Karpas-422 (cell line): ENCODE results near the gene BNC2. TPM values are rescaled to one million over a fixed set of nuclear protein-coding genes. Genes with fewer than 3 reads are reported as not detected.

Source experiments
- DNase-seq: peaks from one replicate; pipeline ENCODE4 v3.0.0-alpha.2; 2015
- H2AFZ ChIP-seq: fragments of 200-600 bp; sonication (generic); 2 replicates; pipeline ENCODE4 v1.6.1; 2014; ENCODE audit warnings: antibody characterized with exemption, low read length, mixed read lengths
- H3K27ac ChIP-seq: fragments of 200-600 bp; sonication (generic); 2 replicates; pipeline ENCODE4 v1.5.1; 2014; ENCODE audit warnings: mild to moderate bottlenecking, low read length, moderate library complexity
- H3K27me3 ChIP-seq: fragments of 200-600 bp; sonication (generic); 2 replicates; pipeline ENCODE4 v1.6.1; 2014; ENCODE audit warnings: low read length, mixed read lengths
- H3K36me3 ChIP-seq: fragments of 200-600 bp; sonication (generic); 2 replicates; pipeline ENCODE4 v1.6.1; 2014; ENCODE audit warnings: low read length, mixed read lengths; ENCODE audit not compliant: insufficient read depth
- H3K4me1 ChIP-seq: fragments of 200-600 bp; sonication (generic); 2 replicates; pipeline ENCODE4 v1.6.1; 2014; ENCODE audit warnings: mild to moderate bottlenecking, low read length, mixed read lengths
- H3K4me2 ChIP-seq: fragments of 200-600 bp; sonication (generic); 2 replicates; pipeline ENCODE4 v1.6.1; 2014; ENCODE audit warnings: low read length, low read depth, mild to moderate bottlenecking; ENCODE audit not compliant: poor library complexity, severe bottlenecking
- H3K4me3 ChIP-seq: fragments of 200-600 bp; sonication (generic); 2 replicates; pipeline ENCODE4 v1.5.1; 2014; ENCODE audit warnings: mild to moderate bottlenecking, antibody characterized with exemption, low read length, mixed read lengths
- H3K79me2 ChIP-seq: fragments of 200-600 bp; sonication (generic); 2 replicates; pipeline ENCODE4 v1.6.1; 2014; ENCODE audit warnings: mild to moderate bottlenecking, low read length, mixed read lengths
- H3K9ac ChIP-seq: fragments of 200-600 bp; sonication (generic); 2 replicates; pipeline ENCODE4 v1.6.0; 2014; ENCODE audit warnings: low read length
- H3K9me2 ChIP-seq: fragments of 200-600 bp; sonication (generic), shearing (Covaris generic); replicated peaks from 2 replicates; pipeline ENCODE4 v1.6.0; 2014; ENCODE audit warnings: mild to moderate bottlenecking, low read length, moderate library complexity; ENCODE audit not compliant: insufficient read depth
- H3K9me3 ChIP-seq: fragments of 300-700, 200-600 bp; sonication (generic); 2 replicates; pipeline ENCODE4 v1.6.1; 2014; ENCODE audit warnings: low read length, mixed read lengths
- H4K20me1 ChIP-seq: fragments of 200-600 bp; sonication (generic); 2 replicates; pipeline ENCODE4 v1.6.1; 2014; ENCODE audit warnings: mild to moderate bottlenecking, antibody characterized with exemption, low read length, low read depth; ENCODE audit not compliant: insufficient read depth
- total RNA-seq: library from RNA; depleted of rRNA; stranded (reverse); fragments of >200 nt; shearing (Covaris generic); gene quantifications from 2 replicates; pipeline ENCODE4 v1.2.3, GENCODE V29; 2014; ENCODE audit warnings: low replicate concordance

BNC2 gene
- total RNA-seq, 1 experiment from 2014 or later, result not detected

GRCh38 chr9:16651446-16651964 is 219.0 kb downstream of the BNC2 start:
- no peaks in the 10 kb centered on the region for H3K36me3 ChIP-seq
- H3K4me1 ChIP-seq, result no peaks in the 10 kb centered on the region

GRCh38 chr9:16645970-16646369 is 224.5 kb downstream of the BNC2 start:
- H3K9me2 ChIP-seq, result no peaks in the 10 kb centered on the region
- no peak overlapping the region for H3K4me3 ChIP-seq
- no peak for DNase-seq

More at GRCh38 chr9:16651446-16651964, 219.0 kb downstream of the BNC2 start:
- no peak overlapping the region for H3K9ac ChIP-seq
- no peaks in the 10 kb centered on the region for H3K27me3 ChIP-seq
- H3K4me3 ChIP-seq, result no peak overlapping the region
- no peaks in the 10 kb centered on the region for H4K20me1 ChIP-seq
- H3K9me3 ChIP-seq, result no peaks in the 10 kb centered on the region
- DNase-seq, result no peak
- H3K79me2 ChIP-seq, result no peaks in the 10 kb centered on the region
- H3K4me2 ChIP-seq, result no peak overlapping the region
- no peaks in the 10 kb centered on the region for H3K9me2 ChIP-seq
- no peak overlapping the region for H2AFZ ChIP-seq
- H3K27ac ChIP-seq, result no peak overlapping the region

GRCh38 chr9:16642421-16643109 is 227.9 kb downstream of the BNC2 start:
- Histone ChIP-seq H3K27me3 (no peaks in the 10 kb centered on the region), H3K4me1 (no peaks in the 10 kb centered on the region), H3K36me3 (no peaks in the 10 kb centered on the region), H4K20me1 (no peaks in the 10 kb centered on the region), H3K9me3 (no peaks in the 10 kb centered on the region), H3K9me2 (no peaks in the 10 kb centered on the region), H2AFZ (no peak overlapping the region), H3K4me3 (no peak overlapping the region), H3K27ac (no peak overlapping the region), H3K4me2 (no peak overlapping the region), H3K9ac (no peak overlapping the region), H3K79me2 (no peaks in the 10 kb centered on the region)
- DNase-seq, result no peak

More at GRCh38 chr9:16645970-16646369, 224.5 kb downstream of the BNC2 start:
- no peak overlapping the region for H3K9ac ChIP-seq
- H3K4me2 ChIP-seq, result no peak overlapping the region
- H3K27me3 ChIP-seq, result no peaks in the 10 kb centered on the region
- no peaks in the 10 kb centered on the region for H3K79me2 ChIP-seq
- H2AFZ ChIP-seq, result no peak overlapping the region
- no peaks in the 10 kb centered on the region for H3K4me1 ChIP-seq
- H3K36me3 ChIP-seq, result no peaks in the 10 kb centered on the region
- no peaks in the 10 kb centered on the region for H3K9me3 ChIP-seq
- no peaks in the 10 kb centered on the region for H4K20me1 ChIP-seq
- no peak overlapping the region for H3K27ac ChIP-seq

- Histone ChIP-seq H4K20me1 (no peaks in the 10 kb centered on the region), H3K4me3 (no peak overlapping the region), H3K27me3 (no peaks in the 10 kb centered on the region), H3K79me2 (no peaks in the 10 kb centered on the region), H3K36me3 (no peaks in the 10 kb centered on the region), H3K9me3 (no peaks in the 10 kb centered on the region), H3K9me2 (no peaks in the 10 kb centered on the region), H2AFZ (no peak overlapping the region), H3K4me2 (no peak overlapping the region), H3K27ac (no peak overlapping the region), H3K9ac (no peak overlapping the region), H3K4me1 (no peaks in the 10 kb centered on the region)
- no peak for DNase-seq
Measured at GRCh38 chr9:16640649-16641048, 229.8 kb downstream of the BNC2 start.

- Histone ChIP-seq H2AFZ (no peak overlapping the region), H3K4me2 (no peak overlapping the region), H3K4me3 (no peak overlapping the region), H3K9me2 (no peaks in the 10 kb centered on the region), H3K4me1 (no peaks in the 10 kb centered on the region), H3K9ac (no peak overlapping the region), H3K27ac (no peak overlapping the region), H3K27me3 (no peaks in the 10 kb centered on the region), H3K36me3 (no peaks in the 10 kb centered on the region), H4K20me1 (no peaks in the 10 kb centered on the region), H3K9me3 (no peaks in the 10 kb centered on the region), H3K79me2 (no peaks in the 10 kb centered on the region)
- no peak for DNase-seq
Measured at GRCh38 chr9:16639644-16640043, 230.8 kb downstream of the BNC2 start.

- DNase-seq, result no peak
- no peaks in the 10 kb centered on the region for H3K27me3 ChIP-seq
- no peak overlapping the region for H3K27ac ChIP-seq
- H3K36me3 ChIP-seq, result no peaks in the 10 kb centered on the region
- no peaks in the 10 kb centered on the region for H3K4me1 ChIP-seq
- H3K9me2 ChIP-seq, result no peaks in the 10 kb centered on the region
- no peak overlapping the region for H3K9ac ChIP-seq
- H3K79me2 ChIP-seq, result no peaks in the 10 kb centered on the region
- H3K9me3 ChIP-seq, result no peaks in the 10 kb centered on the region
- no peak overlapping the region for H3K4me3 ChIP-seq
- H2AFZ ChIP-seq, result no peak overlapping the region
- no peaks in the 10 kb centered on the region for H4K20me1 ChIP-seq
- H3K4me2 ChIP-seq, result no peak overlapping the region
Measured at GRCh38 chr9:16637911-16638310, 232.6 kb downstream of the BNC2 start.

- no peak overlapping the region for H3K9ac ChIP-seq
- no peaks in the 10 kb centered on the region for H4K20me1 ChIP-seq
- no peaks in the 10 kb centered on the region for H3K9me2 ChIP-seq
- H3K9me3 ChIP-seq, result no peaks in the 10 kb centered on the region
- no peak for DNase-seq
- no peaks in the 10 kb centered on the region for H3K36me3 ChIP-seq
- H3K4me3 ChIP-seq, result no peak overlapping the region
- H3K27me3 ChIP-seq, result no peaks in the 10 kb centered on the region
- no peaks in the 10 kb centered on the region for H3K79me2 ChIP-seq
- no peak overlapping the region for H3K4me2 ChIP-seq
- H2AFZ ChIP-seq, result no peak overlapping the region
- no peaks in the 10 kb centered on the region for H3K4me1 ChIP-seq
- H3K27ac ChIP-seq, result no peak overlapping the region
Measured at GRCh38 chr9:16637218-16637617, 233.3 kb downstream of the BNC2 start.

GRCh38 chr9:16633794-16634193 is 236.7 kb downstream of the BNC2 start:
- H4K20me1 ChIP-seq, result no peaks in the 10 kb centered on the region
- no peak overlapping the region for H3K4me3 ChIP-seq
- no peaks in the 10 kb centered on the region for H3K79me2 ChIP-seq
- H3K4me1 ChIP-seq, result no peaks in the 10 kb centered on the region
- H3K27me3 ChIP-seq, result no peaks in the 10 kb centered on the region
- no peak overlapping the region for H2AFZ ChIP-seq
- no peak overlapping the region for H3K9ac ChIP-seq
- no peak overlapping the region for H3K4me2 ChIP-seq
- no peaks in the 10 kb centered on the region for H3K36me3 ChIP-seq
- H3K9me2 ChIP-seq, result no peaks in the 10 kb centered on the region
- no peaks in the 10 kb centered on the region for H3K9me3 ChIP-seq
- no peak overlapping the region for H3K27ac ChIP-seq
- DNase-seq, result no peak
